HG03520 (cell line): Measurements from ENCODE around the gene MXRA8.
"Not testable (repeated sequence)": the region's sequence is repeated elsewhere in the genome, so short reads cannot be mapped to it uniquely, and the experiment has no call there.

Experiments used
- ATAC-seq: cut with Tn5 transposase; IDR thresholded peaks from one replicate; pipeline ENCODE4 v1.9.1; 2021; ENCODE audit warnings: mild to moderate bottlenecking, moderate library complexity; ENCODE audit not compliant: unreplicated experiment

Gene MXRA8

GRCh38 chr1:1370771-1371300 is 12.5 kb upstream of the MXRA8 start:
- no peak for ATAC-seq

- not testable (repeated sequence) for ATAC-seq
Measured at GRCh38 chr1:1370094-1370493, 11.7 kb upstream of the MXRA8 start.

- ATAC-seq, result no peak
Measured at GRCh38 chr1:1367315-1367714, 9.0 kb upstream of the MXRA8 start.

- no peak for ATAC-seq
Measured at GRCh38 chr1:1366699-1367066, 8.3 kb upstream of the MXRA8 start.

GRCh38 chr1:1365875-1366698 is 7.7 kb upstream of the MXRA8 start:
- ATAC-seq, result no peak

GRCh38 chr1:1364266-1364665 is 5.9 kb upstream of the MXRA8 start:
- no peak for ATAC-seq

GRCh38 chr1:1361982-1362423 is 3.6 kb upstream of the MXRA8 start:
- ATAC-seq, result no peak

- no peak for ATAC-seq
Measured at GRCh38 chr1:1361233-1361981, 3.1 kb upstream of the MXRA8 start.

- ATAC-seq, result no peak
Measured at GRCh38 chr1:1360506-1361169, 2.3 kb upstream of the MXRA8 start.

GRCh38 chr1:1359664-1360468 is 1.5 kb upstream of the MXRA8 start:
- no peak for ATAC-seq

- no peak for ATAC-seq
Measured at GRCh38 chr1:1359308-1359663, 931 bp upstream of the MXRA8 start.

- no peak for ATAC-seq
Measured at GRCh38 chr1:1357871-1358432, 403 bp downstream of the MXRA8 start.

GRCh38 chr1:1356796-1357401 is 1.5 kb downstream of the MXRA8 start:
- no peak for ATAC-seq

GRCh38 chr1:1356166-1356795 is 2.1 kb downstream of the MXRA8 start:
- ATAC-seq, result no peak

GRCh38 chr1:1355416-1355815 is 2.9 kb downstream of the MXRA8 start:
- no peak for ATAC-seq

GRCh38 chr1:1354271-1355247 is 3.8 kb downstream of the MXRA8 start:
- no peak for ATAC-seq

GRCh38 chr1:1353389-1354151 is 4.8 kb downstream of the MXRA8 start:
- no peak for ATAC-seq
